Mesodermal cell (in vitro differentiated cells): ENCODE data around the gene IQUB.

Source experiments
- H3K27ac ChIP-seq: 2 replicates; pipeline ENCODE4 v1.7.0; 2013; ENCODE audit warnings: mild to moderate bottlenecking, low read depth, low read length, moderate library complexity; ENCODE audit not compliant: severe bottlenecking
- H3K36me3 ChIP-seq: 2 replicates; pipeline ENCODE4 v1.7.1; 2013; ENCODE audit warnings: mild to moderate bottlenecking, low read length, moderate library complexity; ENCODE audit not compliant: control insufficient read depth, insufficient read depth
- H3K4me1 ChIP-seq: one replicate; pipeline ENCODE4 v1.7.1; 2013; ENCODE audit warnings: mild to moderate bottlenecking, low read length; ENCODE audit not compliant: insufficient read depth, control insufficient read depth, poor library complexity, severe bottlenecking
- H3K4me3 ChIP-seq: 2 replicates; pipeline ENCODE4 v1.7.0; 2013; ENCODE audit warnings: low read length, control low read depth, mild to moderate bottlenecking; ENCODE audit not compliant: insufficient read depth, poor library complexity, severe bottlenecking; ENCODE audit errors: extremely low read depth
- H3K9me3 ChIP-seq: 2 replicates; pipeline ENCODE4 v1.7.1; 2013; ENCODE audit warnings: mild to moderate bottlenecking, low read length, moderate library complexity; ENCODE audit not compliant: control insufficient read depth
- WGBS, 2 experiments: methylation state at CpG; one replicate each; pipeline ENCODE4 v1.1.5; 2013; ENCODE audit warnings: missing lambda C conversion rate in 2 of 2; ENCODE audit not compliant: insufficient coverage in 2 of 2; 5-methylcytosine and 5-hydroxymethylcytosine counted together

Gene IQUB

DNA sequence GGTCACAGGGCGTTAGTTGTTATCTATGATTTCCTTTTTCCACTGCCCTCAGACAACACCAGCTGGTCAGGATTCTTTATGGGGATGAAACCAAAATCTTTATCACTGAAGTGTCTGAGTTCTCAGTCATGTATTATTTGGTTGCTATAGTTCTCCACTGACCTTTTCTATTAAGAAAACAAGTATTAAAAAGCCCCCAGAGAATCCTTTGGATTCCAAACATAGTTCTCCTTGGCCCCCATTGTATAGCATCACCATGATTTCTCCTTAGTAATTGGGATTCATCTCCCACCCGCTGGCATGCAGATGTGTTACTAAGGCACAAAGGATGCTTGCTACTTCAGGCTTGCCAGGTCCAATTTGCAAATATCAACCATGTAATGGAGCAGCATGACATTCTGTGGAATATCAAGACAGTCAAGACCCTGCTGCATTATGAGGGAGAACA is 94.3 kb downstream of the IQUB start:
- Histone ChIP-seq H3K4me1 (no peaks in the 10 kb centered on the region), H3K27ac (no peak overlapping the region), H3K36me3 (no peaks in the 10 kb centered on the region), H3K4me3 (no peak overlapping the region), H3K9me3 (no peaks in the 10 kb centered on the region)
- WGBS, 2 experiments: 13% methylated on average over 1 of the region's 2 CpGs; no CpG with 5 or more reads in 1 of the 2 experiments

DNA sequence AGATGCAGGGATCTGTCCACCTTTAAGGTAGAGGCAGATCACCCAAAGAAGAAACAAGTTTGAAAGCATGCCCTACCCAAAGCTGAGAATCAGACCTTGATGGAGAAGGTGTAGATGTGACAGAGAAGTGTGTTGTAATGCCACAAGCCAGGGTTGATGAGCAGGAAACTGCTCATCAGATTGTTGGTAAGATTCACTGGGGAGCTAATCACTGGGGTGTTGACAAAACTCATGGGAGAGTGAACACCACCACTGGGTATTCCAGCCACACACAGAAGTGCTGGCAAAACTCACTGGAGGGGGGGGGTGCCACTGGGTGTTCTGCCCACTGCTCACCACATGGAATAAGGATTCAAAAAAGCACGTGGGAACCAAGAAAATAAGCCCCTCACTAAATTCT is 95.2 kb downstream of the IQUB start:
- no peak overlapping the region for H3K4me3 ChIP-seq
- H3K4me1 ChIP-seq: no peaks in the 10 kb centered on the region
- H3K27ac ChIP-seq: no peak overlapping the region
- no peaks in the 10 kb centered on the region for H3K9me3 ChIP-seq
- no peaks in the 10 kb centered on the region for H3K36me3 ChIP-seq
- WGBS, 2 experiments: 67% methylated on average over 1 of the region's 1 CpG; no CpG with 5 or more reads in 1 of the 2 experiments

DNA sequence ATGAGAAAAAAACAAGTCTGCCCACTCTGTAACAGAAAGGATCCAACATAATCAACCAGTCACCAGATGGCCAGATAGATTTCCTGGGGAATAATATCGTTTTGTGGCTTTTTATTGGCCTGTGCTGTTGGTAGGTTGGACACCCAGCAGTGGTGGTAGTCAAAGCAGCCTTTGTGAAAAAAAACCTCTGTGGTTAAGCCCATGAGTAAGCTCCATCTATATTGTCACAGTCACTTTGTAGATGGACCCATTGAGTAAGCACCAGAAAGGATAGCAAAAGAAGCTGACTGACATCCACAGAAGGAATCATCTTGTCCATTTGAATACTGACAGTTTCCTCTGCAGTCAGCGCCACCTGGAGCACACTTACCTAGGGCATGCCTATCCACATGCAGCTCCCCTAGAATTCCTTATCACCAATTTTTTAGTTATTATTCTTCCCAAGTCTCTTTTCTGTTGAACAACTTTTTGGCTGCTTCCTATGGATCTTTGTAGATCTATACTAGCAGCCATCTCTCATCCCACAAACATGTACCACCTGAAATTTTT is 96.9 kb downstream of the IQUB start:
- Histone ChIP-seq H3K4me1 (no peaks in the 10 kb centered on the region), H3K27ac (no peak overlapping the region), H3K4me3 (no peak overlapping the region), H3K36me3 (no peaks in the 10 kb centered on the region), H3K9me3 (no peaks in the 10 kb centered on the region)
- WGBS, 2 experiments: 60 to 100% methylated on average over 1 of the region's 2 CpGs

DNA sequence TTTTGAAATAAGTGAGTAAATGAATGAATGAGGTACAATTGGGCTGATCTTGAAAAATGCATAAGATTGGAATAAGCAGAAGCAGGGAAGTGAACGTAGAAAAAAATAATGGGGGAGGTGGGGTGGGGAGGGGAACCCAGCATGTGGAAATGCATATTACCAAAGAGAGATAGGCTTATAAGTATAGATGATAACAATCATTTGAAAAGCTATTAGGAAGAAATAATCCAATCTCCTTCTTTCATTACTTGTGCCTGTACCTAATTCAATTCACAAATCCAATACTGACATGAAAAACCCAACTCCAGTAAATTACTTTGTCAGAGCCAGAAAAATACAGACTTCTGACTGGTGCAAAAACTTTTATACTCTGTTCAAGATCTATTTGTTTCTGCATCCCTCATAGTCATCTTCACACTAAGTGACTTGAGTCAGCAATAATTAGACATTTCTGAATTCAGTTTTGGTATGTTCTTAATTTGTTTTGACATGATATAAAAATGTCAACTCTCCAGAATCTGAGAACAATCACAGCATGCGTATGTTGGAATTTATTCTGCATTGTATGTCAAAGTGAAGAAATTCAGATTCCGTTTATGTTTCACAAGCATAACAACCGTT is 99.2 kb downstream of the IQUB start:
- Histone ChIP-seq H3K9me3 (no peaks in the 10 kb centered on the region), H3K4me3 (no peak overlapping the region), H3K27ac (no peak overlapping the region), H3K4me1 (no peaks in the 10 kb centered on the region), H3K36me3 (no peaks in the 10 kb centered on the region)
- 80 to 100% methylated on average over 1 to 3 of the region's 4 CpGs for WGBS, 2 experiments

DNA sequence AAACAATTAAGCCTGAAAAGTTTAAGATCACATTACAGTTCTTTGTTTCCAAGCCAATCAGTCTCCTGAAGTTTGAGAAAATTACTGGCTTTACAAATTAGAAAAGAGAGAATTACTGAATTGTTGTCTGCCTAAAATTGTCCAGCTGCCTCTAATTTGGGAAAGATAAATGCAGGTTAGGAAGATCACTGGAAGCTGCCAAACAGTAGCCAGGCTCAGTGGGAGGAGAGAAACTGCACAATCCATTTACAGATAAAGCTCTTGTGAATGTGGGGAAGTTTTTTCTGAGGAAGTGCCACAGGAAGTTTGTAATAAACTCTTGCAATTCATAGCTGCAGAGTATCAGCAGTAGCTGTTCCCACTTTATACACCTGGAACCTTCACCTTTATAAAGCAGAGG is 100.7 kb downstream of the IQUB start:
- H3K4me3 ChIP-seq: no peak overlapping the region
- H3K27ac ChIP-seq: no peak overlapping the region

DNA sequence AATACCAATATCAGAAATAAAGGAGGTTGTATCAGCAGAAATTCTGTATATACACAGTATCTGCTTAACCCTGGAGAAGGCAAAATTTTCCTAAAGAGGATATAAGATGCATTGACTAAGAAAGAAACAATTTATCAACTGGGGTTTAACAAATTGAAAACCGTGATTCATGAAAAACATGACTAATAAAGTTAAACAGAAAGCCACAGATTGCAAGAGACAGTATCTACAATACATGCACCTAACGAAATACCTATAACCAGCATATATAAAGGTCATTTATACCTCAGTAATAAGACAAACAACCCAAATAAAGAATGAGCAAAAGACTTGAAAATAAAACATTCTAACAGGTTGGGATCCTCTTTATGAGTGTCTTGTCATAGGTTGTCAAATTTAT is 101.8 kb downstream of the IQUB start:
- Histone ChIP-seq H3K36me3 (no peaks in the 10 kb centered on the region), H3K9me3 (no peaks in the 10 kb centered on the region), H3K4me1 (no peaks in the 10 kb centered on the region), H3K4me3 (no peak overlapping the region), H3K27ac (no peak overlapping the region)
- WGBS, 2 experiments: no CpG with 5 or more reads among the region's 2 CpGs

More for the DNA sequence above, 100.7 kb downstream of the IQUB start:
- Histone ChIP-seq H3K9me3 (no peaks in the 10 kb centered on the region), H3K4me1 (no peaks in the 10 kb centered on the region), H3K36me3 (no peaks in the 10 kb centered on the region)

DNA sequence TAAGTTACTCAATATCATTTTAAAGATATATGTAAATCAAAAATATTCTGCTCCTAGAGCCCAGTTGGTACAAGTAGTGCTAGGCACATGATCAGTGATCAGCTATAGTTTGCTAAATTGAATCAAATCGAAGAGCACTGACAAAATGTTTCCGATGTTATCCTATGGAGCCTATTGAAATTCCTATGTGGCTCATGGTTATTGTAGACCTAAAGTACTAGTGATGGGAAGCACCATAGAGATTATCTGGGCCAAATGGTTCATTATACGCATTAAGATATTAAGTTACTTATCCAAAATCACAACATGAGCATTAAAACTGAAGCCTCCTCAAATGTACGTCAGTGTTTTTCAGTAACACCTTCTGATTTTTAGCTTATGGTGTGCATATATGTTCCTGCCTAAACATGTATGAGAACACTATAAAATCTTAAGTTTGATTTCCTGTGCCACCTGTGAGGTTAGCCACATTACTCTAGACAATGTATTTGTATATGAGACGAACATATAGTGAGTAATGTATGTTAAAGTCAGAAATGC is 103.2 kb downstream of the IQUB start:
- H3K9me3 ChIP-seq: no peaks in the 10 kb centered on the region
- no peak overlapping the region for H3K4me3 ChIP-seq
- WGBS, 2 experiments: 92 to 100% methylated on average over 2 to 3 of the region's 5 CpGs
- H3K4me1 ChIP-seq: no peaks in the 10 kb centered on the region
- H3K36me3 ChIP-seq: no peaks in the 10 kb centered on the region
- no peak overlapping the region for H3K27ac ChIP-seq

DNA sequence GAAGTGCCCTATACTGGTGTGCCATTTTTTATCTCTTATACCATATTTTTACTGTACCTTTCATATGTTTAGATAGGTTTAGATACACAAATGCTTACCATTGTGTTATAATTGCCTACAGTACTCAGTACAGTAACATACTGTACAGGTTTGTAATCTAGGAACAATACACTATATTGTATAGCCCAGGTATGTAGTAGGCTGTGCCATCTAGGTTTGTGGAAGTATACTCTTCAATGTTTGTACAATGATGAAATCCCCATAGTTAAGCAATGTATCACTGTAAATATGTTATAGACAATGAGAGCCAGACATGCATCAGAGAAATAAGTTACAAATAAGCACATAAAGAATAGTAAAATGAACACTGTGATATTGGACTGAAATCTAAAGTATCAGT is 109.1 kb downstream of the IQUB start:
- no peaks in the 10 kb centered on the region for H3K4me1 ChIP-seq
- no peaks in the 10 kb centered on the region for H3K36me3 ChIP-seq
- no peak overlapping the region for H3K4me3 ChIP-seq
- H3K27ac ChIP-seq: no peak overlapping the region
- no peaks in the 10 kb centered on the region for H3K9me3 ChIP-seq

DNA sequence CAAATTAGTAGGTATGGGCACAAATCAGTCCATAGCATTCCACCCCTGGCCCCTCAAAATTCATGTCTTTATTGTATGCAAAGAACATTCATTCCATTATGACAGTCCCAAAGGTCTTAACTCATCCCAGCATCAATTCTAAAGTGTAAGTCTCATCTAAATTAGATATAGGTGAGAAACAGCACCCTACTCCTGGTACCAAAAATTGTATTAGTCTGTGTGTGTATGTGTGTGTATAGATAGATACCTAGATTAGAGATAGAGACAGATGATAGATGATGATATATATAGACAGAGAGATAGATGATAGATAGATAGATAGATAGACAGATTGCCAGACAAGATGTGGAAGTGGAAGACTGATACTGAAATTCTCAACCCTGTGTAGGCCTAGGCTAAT is 109.9 kb downstream of the IQUB start:
- H3K4me1 ChIP-seq: no peaks in the 10 kb centered on the region
- H3K9me3 ChIP-seq: no peaks in the 10 kb centered on the region
- no peak overlapping the region for H3K27ac ChIP-seq
- no peak overlapping the region for H3K4me3 ChIP-seq
- no peaks in the 10 kb centered on the region for H3K36me3 ChIP-seq

DNA sequence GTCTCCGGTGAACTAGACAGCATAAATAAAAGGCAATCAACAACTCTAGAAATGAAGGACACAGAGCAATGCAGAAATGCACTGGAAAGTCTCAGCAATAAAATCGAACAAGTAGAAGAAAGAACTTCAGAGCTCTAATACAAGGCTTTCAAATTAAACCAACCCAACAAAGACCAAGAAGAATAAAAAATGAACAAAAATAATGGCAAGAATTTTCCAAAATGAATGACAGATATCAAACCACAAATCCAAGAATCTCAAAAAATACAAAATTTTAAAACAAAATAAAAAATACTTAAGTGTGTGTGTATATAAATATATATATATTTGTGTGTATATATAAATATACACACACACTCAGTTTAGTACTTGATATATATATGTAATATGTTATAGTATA is 110.8 kb downstream of the IQUB start:
- Histone ChIP-seq H3K9me3 (no peaks in the 10 kb centered on the region), H3K4me3 (no peak overlapping the region), H3K36me3 (no peaks in the 10 kb centered on the region), H3K4me1 (no peaks in the 10 kb centered on the region), H3K27ac (no peak overlapping the region)
- WGBS, 2 experiments: 100% methylated on average over 1 of the region's 2 CpGs; no CpG with 5 or more reads in 1 of the 2 experiments

DNA sequence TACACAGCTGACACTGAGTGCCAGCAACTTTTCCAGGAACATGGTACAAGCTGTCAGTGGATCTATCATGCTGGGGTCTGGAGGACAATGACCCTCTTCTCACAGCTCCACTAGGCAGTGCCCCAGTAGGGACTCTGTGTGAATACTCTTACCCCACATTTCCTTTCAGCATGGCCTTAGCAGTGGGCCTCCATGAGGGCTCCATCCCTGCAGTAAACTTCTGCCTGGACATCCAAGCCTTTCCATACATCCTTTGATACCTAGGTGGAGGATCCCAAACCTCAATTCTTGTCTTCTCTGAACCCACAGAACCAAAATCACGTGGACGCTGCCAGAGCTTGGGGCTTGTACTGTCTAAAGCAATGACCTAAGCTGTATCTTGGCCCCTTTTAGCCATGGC is 116.8 kb downstream of the IQUB start:
- H3K27ac ChIP-seq: no peak overlapping the region
- no peaks in the 10 kb centered on the region for H3K36me3 ChIP-seq
- no peaks in the 10 kb centered on the region for H3K4me1 ChIP-seq
- peaks cover 9% of the 10 kb centered on the region for H3K9me3 ChIP-seq
- no peak overlapping the region for H3K4me3 ChIP-seq
- WGBS, 2 experiments: 70 to 82% methylated on average over 2 of the region's 2 CpGs
